Heart left ventricle (tissue), 16 donors: ENCODE measurements around the gene RSPH6A. TPM values are rescaled to one million over a fixed set of nuclear protein-coding genes. Genes with fewer than 3 reads are reported as not detected.
A peak's percentile ranks its signal among the peaks of the same experiment; 100 is the strongest.

Source experiments
- ATAC-seq, 4 donors: fragments of 200-7000 bp; cut with Tn5 transposase; one replicate each; pipeline ENCODE4 v1.9.1; 2020 to 2022; ENCODE audit warnings: moderate library complexity in 4 of 4, mild to moderate bottlenecking in 3 of 4, moderate number of reproducible peaks in 1 of 4
- DNase-seq, 5 donors: peaks; one replicate each; pipeline ENCODE4 v3.0.0-alpha.2; 2020
- H3K27ac ChIP-seq, 12 donors: fragments of 200-600 bp; sonication (generic) in 4 of 12; one replicate each; pipeline versions ENCODE4 v1.5.0 to v1.8.0; 2016 to 2022; ENCODE audit warnings: mild to moderate bottlenecking in 2 of 12
- H3K27me3 ChIP-seq, 9 donors: fragments of 200-600 bp; sonication (generic) in 2 of 9; one replicate each; pipeline versions ENCODE4 v1.5.1 to v1.8.0; 2016 to 2022; ENCODE audit warnings: mild to moderate bottlenecking in 3 of 9
- H3K36me3 ChIP-seq, 9 donors: fragments of 200-600 bp; sonication (generic) in 2 of 9; one replicate each; pipeline versions ENCODE4 v1.5.0 to v1.8.0; 2018 to 2022; ENCODE audit warnings: mild to moderate bottlenecking in 2 of 9
- H3K4me1 ChIP-seq, 12 donors: fragments of 200-600 bp; sonication (generic) in 4 of 12; one replicate each; pipeline versions ENCODE4 v1.5.0 to v1.8.0; 2016 to 2022; ENCODE audit warnings: mild to moderate bottlenecking in 3 of 12
- H3K4me3 ChIP-seq, 12 donors: fragments of 200-600 bp; sonication (generic) in 4 of 12; one replicate each; pipeline versions ENCODE4 v1.5.0 to v1.8.0; 2017 to 2022; ENCODE audit warnings: mild to moderate bottlenecking in 9 of 12, moderate library complexity in 4 of 12
- H3K9me3 ChIP-seq, 12 donors: fragments of 200-600 bp; sonication (generic) in 4 of 12; one replicate each; pipeline versions ENCODE4 v1.5.0 to v1.8.0; 2016 to 2022; ENCODE audit warnings: mild to moderate bottlenecking in 1 of 12
- POLR2A ChIP-seq, 2 donors: fragments of 450-650 bp; IDR thresholded peaks; one replicate each; pipeline ENCODE4 v1.6.1; 2017; ENCODE audit warnings: antibody characterized with exemption in 2 of 2, mild to moderate bottlenecking in 2 of 2, moderate library complexity in 2 of 2
- WGBS, 4 donors: extraction: QIAGEN DNeasy Blood & Tissue Kit in 2 of 4; methylation state at CpG; one replicate each; pipeline versions ENCODE4 v1.1.5 to v1.1.7; 2013 to 2018; 5-methylcytosine and 5-hydroxymethylcytosine counted together
- intact Hi-C, 10 donors: fragments of 100-400 bp; cut with DNase I; formaldehyde crosslinking; loops; one replicate each; pipeline versions ENCODE4 v1.11.1 to v1.14.2; 2022
- polyA plus RNA-seq, 2 donors: library from polyadenylated mRNA; stranded (reverse); fragments of 200-250 nt; gene quantifications; one replicate each; pipeline ENCODE4 v1.2.3, GENCODE V29; 2013
- total RNA-seq, 9 donors: library from RNA; depleted of rRNA in 2 of 9; stranded (reverse); fragments of >200 nt in 2 of 9; fragmentation: NEBNext Ultra II Directional in 3 of 9; extraction: Animal tissue kit (Norgen Biotek cat#: 25700) in 3 of 9; gene quantifications; one replicate each; pipeline versions ENCODE4 v1.1.0 to v1.2.4, GENCODE V29; 2016 to 2023
- TF ChIP-seq, protein P1 (sequence below), 12 donors: fragments of 200-600 bp; sonication (generic) in 4 of 12; IDR thresholded peaks; one replicate each; pipeline versions ENCODE4 v1.5.0 to v1.8.0; 2018 to 2022; ENCODE audit warnings: antibody characterized with exemption in 12 of 12, mild to moderate bottlenecking in 5 of 12
- donor health status: ischemic (EF 13 %, LVEDD 7.1; RV severe dilation, severe dysfunction).
- donor health status: healthy with polysubstance abuse.
- donor health status: DM: no; HTN: yes; CAD: no.
- donor health status: DM: no; HTN: no; CAD: no.
- donor health status: ischemic (EF 25% LVEDD 6.9; RV normal size, moderate dysfunction).
- donor health status: ischemic (EF 25% LVEDD 5.7; RV mildly dilated, moderate dysfunction).
- donor health status: healthy.
- donor health status: DM: yes; HTN: yes; CAD: no.
- donor health status: ischemic (EF 35%, LVEDD 5.7; RV mildly dilated, moderate dysfunction).
- donor health status: nonischemic (EF 11% LVEDD 7.7; RV severe dilation, severe dysfunction).
- donor health status: DM: yes; HTN: yes; CAD: no.
- donor health status: PGD.
- donor health status: ischemic (EF 29% LVEDD 5.4; RV normal size, mild dysfunction).
- donor health status: nonischemic (EF 23%, LVEDD 6.1; RV moderate dilation, normal function).

The RSPH6A gene
- total and polyA plus RNA-seq, 11 donors = not detected

- TF ChIP-seq, protein P1, sequence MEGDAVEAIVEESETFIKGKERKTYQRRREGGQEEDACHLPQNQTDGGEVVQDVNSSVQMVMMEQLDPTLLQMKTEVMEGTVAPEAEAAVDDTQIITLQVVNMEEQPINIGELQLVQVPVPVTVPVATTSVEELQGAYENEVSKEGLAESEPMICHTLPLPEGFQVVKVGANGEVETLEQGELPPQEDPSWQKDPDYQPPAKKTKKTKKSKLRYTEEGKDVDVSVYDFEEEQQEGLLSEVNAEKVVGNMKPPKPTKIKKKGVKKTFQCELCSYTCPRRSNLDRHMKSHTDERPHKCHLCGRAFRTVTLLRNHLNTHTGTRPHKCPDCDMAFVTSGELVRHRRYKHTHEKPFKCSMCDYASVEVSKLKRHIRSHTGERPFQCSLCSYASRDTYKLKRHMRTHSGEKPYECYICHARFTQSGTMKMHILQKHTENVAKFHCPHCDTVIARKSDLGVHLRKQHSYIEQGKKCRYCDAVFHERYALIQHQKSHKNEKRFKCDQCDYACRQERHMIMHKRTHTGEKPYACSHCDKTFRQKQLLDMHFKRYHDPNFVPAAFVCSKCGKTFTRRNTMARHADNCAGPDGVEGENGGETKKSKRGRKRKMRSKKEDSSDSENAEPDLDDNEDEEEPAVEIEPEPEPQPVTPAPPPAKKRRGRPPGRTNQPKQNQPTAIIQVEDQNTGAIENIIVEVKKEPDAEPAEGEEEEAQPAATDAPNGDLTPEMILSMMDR (IDR thresholded peaks at IDR 0.05) = no peak
- no peak for TF ChIP-seq POLR2A (IDR thresholded peaks at IDR 0.05)
- Histone ChIP-seq H3K36me3 (peaks cover 0 to 10% (median 0%) of the 10 kb centered on the region in 9 donors), H3K4me3 (peak overlapping the region; percentile 72 to 93 (median 82)), H3K4me1 (peaks cover 10 to 65% (median 47%) of the 10 kb centered on the region in 12 donors), H3K27me3 (peaks cover 0 to 45% (median 0%) of the 10 kb centered on the region in 9 donors), H3K9me3 (no peaks in the 10 kb centered on the region), H3K27ac (peak overlapping the region; percentile 86 to 99 (median 97))
- intact Hi-C loops = loop anchor here in 7 of 10 donors (5.0 to 10.0 kb wide), 5 partner anchors 34 to 362 kb away; partner anchors contain the start of genes FBXO46 (in 6 of the 7), MEIOSIN (in 6 of the 7), POLR1G (in 1 of the 7) and PPP1R13L (in 1 of the 7)
- 51 to 58% (median 55%) methylated on average over 2 to 17 of the region's 17 CpGs for WGBS, 4 donors
- DNase-seq (peak in 1 of 5 donors; percentile 43), ATAC-seq (no peak)
These were observed 48.7 kb downstream of the RSPH6A start for GRCh38 chr19:45766296-45766868.

GRCh38 chr19:45765702-45766295 lies 49.3 kb downstream of the RSPH6A start:
- H3K27me3 ChIP-seq = peaks cover 0 to 39% (median 0%) of the 10 kb centered on the region in 9 donors
- no peak for TF ChIP-seq POLR2A (IDR thresholded peaks at IDR 0.05)
- TF ChIP-seq, protein P1 (IDR thresholded peaks at IDR 0.05) = no peak
- peak in 4 of 5 donors; percentile 35 to 72 (median 46) for DNase-seq
- H3K4me3 ChIP-seq = peak overlapping the region in 6 of 12 donors; percentile 10 to 85 (median 78)
- 50 to 57% (median 54%) methylated on average over 19 to 23 of the region's 23 CpGs for WGBS, 4 donors
- H3K4me1 ChIP-seq = peaks cover 10 to 59% (median 43%) of the 10 kb centered on the region in 12 donors
- intact Hi-C loops = loop anchor here in 7 of 10 donors (1.0 to 10.0 kb wide), 7 partner anchors 33 to 361 kb away; partner anchors contain the start of genes FBXO46 (in 6 of the 7), MEIOSIN (in 6 of the 7), POLR1G (in 1 of the 7) and PPP1R13L (in 1 of the 7)
- no peak for ATAC-seq
- H3K36me3 ChIP-seq = peaks cover 0 to 5% (median 0%) of the 10 kb centered on the region in 9 donors
- H3K9me3 ChIP-seq = no peaks in the 10 kb centered on the region
- peak overlapping the region; percentile 86 to 99 (median 97) for H3K27ac ChIP-seq

DNA sequence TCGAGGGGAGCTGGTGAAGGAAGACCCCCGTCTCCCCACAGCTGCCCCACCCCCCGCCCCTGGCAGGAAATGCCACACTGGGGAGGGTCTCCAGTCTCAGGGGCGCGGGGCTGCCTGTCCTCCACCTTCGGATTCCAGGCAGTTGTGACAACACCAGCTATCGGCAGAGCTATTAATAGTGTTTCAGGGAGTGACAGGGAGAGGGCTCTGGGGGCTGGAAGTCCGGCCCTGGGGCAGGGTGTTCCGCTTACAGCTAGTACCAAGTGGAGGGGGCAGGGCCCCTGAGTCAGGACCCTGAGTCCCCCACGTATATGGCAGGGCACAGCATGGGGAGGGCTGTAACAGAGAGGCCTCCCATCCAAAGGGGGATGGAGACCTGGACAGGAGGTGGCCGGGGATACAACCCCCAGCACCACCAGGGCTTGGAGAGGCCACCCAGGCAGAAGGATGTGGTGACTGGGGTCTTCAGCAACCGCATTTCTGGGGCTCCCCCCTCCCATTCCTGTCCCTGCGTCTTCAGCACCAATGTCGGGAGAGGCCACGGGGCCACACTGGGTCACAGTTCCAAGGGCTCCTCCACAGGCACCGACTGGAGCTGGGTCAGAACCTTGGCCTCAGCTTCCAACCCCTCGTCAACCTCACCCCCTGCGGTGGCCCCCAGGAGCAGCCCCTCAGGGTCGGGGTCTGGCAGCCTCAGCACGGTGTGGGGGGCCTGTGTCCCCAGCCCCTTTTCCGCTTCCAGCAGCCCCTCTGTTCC lies 50.0 kb downstream of the RSPH6A start:
- ATAC-seq (peak; percentile 16 to 48 (median 32)), DNase-seq (peak; percentile 64 to 86 (median 68))
- TF ChIP-seq, protein P1 (IDR thresholded peaks at IDR 0.05) = no peak
- peak; percentile 10 to 66 for TF ChIP-seq POLR2A (IDR thresholded peaks at IDR 0.05)
- Histone ChIP-seq H3K27me3 (peaks cover 0 to 35% (median 0%) of the 10 kb centered on the region in 9 donors), H3K4me3 (peak overlapping the region in 8 of 12 donors; percentile 12 to 85 (median 40)), H3K4me1 (peaks cover 10 to 53% (median 42%) of the 10 kb centered on the region in 12 donors), H3K9me3 (no peaks in the 10 kb centered on the region), H3K27ac (peak overlapping the region; percentile 86 to 99 (median 97)), H3K36me3 (peaks cover 0 to 5% (median 0%) of the 10 kb centered on the region in 9 donors)
- 25 to 36% (median 30%) methylated on average over 16 to 21 of the region's 21 CpGs for WGBS, 4 donors
- intact Hi-C loops = loop anchor here in 7 of 10 donors (1.0 to 10.0 kb wide), 8 partner anchors 33 to 360 kb away; partner anchors contain the start of genes FBXO46 (in 6 of the 7), MEIOSIN (in 6 of the 7), POLR1G (in 1 of the 7) and PPP1R13L (in 1 of the 7)
